A673 (cell line): ENCODE data around the gene PASK. TPM values are rescaled to one million over a fixed set of nuclear protein-coding genes. Genes with fewer than 3 reads are reported as not detected.

Experiments used
- BruUV-seq: library from RNA; stranded (reverse); fragments of 400-500 nt; replicated peaks from 2 replicates; lab custom pipeline; 2021; lab: Mats Ljungman, UMichigan
- CTCF ChIA-PET: fragments of 300-600 bp; sonication (Branson Sonifier 250); formaldehyde crosslinking; loops from one replicate; lab custom pipeline; 2022; ENCODE audit warnings: antibody characterized with exemption; lab: Charles Lee
- POLR2A ChIA-PET: fragments of 300-600 bp; sonication (Branson Sonifier 250); formaldehyde crosslinking; loops from one replicate; lab custom pipeline; 2022; ENCODE audit warnings: antibody characterized with exemption; ENCODE audit not compliant: low non-redundant PET; lab: Charles Lee
- DNase-seq: peaks from one replicate; pipeline ENCODE4 v3.0.0-alpha.2; 2015; ENCODE audit warnings: low spot score
- H3K27ac ChIP-seq: fragments of 200-600 bp; sonication (generic); 2 replicates; pipeline ENCODE4 v1.5.1; 2016; ENCODE audit warnings: mixed run types, low read depth, mild to moderate bottlenecking, mixed read lengths, antibody characterized with exemption, low read length; ENCODE audit not compliant: poor library complexity, severe bottlenecking
- H3K27me3 ChIP-seq: fragments of 200-600 bp; sonication (generic); replicated peaks from 2 replicates; pipeline ENCODE4 v1.6.1; 2017; ENCODE audit warnings: mixed run types, low read depth, mild to moderate bottlenecking, mixed read lengths, antibody characterized with exemption, low read length; ENCODE audit not compliant: insufficient read depth, poor library complexity
- H3K36me3 ChIP-seq: fragments of 200-600 bp; sonication (generic); 2 replicates; pipeline ENCODE4 v1.6.1; 2016; ENCODE audit warnings: mixed run types, mild to moderate bottlenecking, mixed read lengths, antibody characterized with exemption, low read length; ENCODE audit not compliant: insufficient read depth, poor library complexity, severe bottlenecking
- H3K4me1 ChIP-seq: fragments of 200-600 bp; sonication (generic); 2 replicates; pipeline ENCODE4 v1.6.1; 2017; ENCODE audit warnings: mixed run types, mild to moderate bottlenecking, mixed read lengths, antibody characterized with exemption, low read length; ENCODE audit not compliant: insufficient read depth, poor library complexity, severe bottlenecking
- H3K4me3 ChIP-seq: fragments of 200-600 bp; sonication (generic); 2 replicates; pipeline ENCODE4 v1.5.1; 2016; ENCODE audit warnings: low read depth, mixed run types, mild to moderate bottlenecking, mixed read lengths, low read length; ENCODE audit not compliant: poor library complexity, severe bottlenecking
- H3K9me3 ChIP-seq: fragments of 200-600 bp; sonication (generic); 2 replicates; pipeline ENCODE4 v1.6.1; 2016; ENCODE audit warnings: mixed run types, low read depth, mild to moderate bottlenecking, mixed read lengths, antibody characterized with exemption, low read length; ENCODE audit not compliant: poor library complexity, severe bottlenecking
- EZH2 ChIP-seq: fragments of 200-600 bp; sonication (generic); IDR thresholded peaks from 2 replicates; pipeline ENCODE4 v1.6.1; 2017; ENCODE audit warnings: borderline replicate concordance, low read depth, mild to moderate bottlenecking, mixed read lengths, antibody characterized with exemption, low read length; ENCODE audit not compliant: poor library complexity, severe bottlenecking
- intact Hi-C: fragments of 100-400 bp; cut with micrococcal nuclease; formaldehyde crosslinking; loops from one replicate; pipeline ENCODE4 v1.10.0; 2022; ENCODE audit not compliant: unreplicated experiment
- total RNA-seq: library from RNA; stranded (reverse); gene quantifications from 2 replicates; pipeline ENCODE4 v1.2.3, GENCODE V29; 2021
- TF ChIP-seq, protein P1 (sequence below): fragments of 300-800, 200-600 bp; sonication (generic); conservative IDR thresholded peaks from 2 replicates; pipeline ENCODE4 v1.5.1; 2017; ENCODE audit warnings: low read depth, mild to moderate bottlenecking, antibody characterized with exemption, low read length, moderate library complexity, mixed read lengths

Gene PASK
- total RNA-seq, 1 experiment from 2014 or later = 59.4 TPM

DNA sequence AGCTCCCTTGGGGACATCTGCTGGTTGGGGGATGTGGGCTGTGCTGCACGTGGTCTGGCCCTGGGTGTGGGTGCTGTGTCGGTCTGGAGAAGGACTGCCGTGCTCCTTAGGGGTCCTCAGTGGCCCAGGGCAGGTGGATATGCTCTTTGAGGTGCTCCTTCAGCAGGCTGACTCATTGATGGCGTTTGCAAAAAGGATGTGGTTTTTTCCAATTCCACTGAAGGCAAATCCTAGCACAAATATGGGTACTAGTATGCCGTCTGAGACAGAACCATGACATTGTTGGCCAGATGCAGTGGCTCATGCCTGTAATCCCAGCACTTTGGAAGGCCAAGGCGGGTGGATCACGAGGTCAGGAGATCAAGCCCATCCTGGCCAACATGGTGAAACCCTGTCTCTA is 4.3 kb upstream of the PASK start:
- BruUV-seq = no TSS peak
- no peak for DNase-seq
- TF ChIP-seq, protein P1, sequence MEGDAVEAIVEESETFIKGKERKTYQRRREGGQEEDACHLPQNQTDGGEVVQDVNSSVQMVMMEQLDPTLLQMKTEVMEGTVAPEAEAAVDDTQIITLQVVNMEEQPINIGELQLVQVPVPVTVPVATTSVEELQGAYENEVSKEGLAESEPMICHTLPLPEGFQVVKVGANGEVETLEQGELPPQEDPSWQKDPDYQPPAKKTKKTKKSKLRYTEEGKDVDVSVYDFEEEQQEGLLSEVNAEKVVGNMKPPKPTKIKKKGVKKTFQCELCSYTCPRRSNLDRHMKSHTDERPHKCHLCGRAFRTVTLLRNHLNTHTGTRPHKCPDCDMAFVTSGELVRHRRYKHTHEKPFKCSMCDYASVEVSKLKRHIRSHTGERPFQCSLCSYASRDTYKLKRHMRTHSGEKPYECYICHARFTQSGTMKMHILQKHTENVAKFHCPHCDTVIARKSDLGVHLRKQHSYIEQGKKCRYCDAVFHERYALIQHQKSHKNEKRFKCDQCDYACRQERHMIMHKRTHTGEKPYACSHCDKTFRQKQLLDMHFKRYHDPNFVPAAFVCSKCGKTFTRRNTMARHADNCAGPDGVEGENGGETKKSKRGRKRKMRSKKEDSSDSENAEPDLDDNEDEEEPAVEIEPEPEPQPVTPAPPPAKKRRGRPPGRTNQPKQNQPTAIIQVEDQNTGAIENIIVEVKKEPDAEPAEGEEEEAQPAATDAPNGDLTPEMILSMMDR = no peak
- TF ChIP-seq EZH2 = no peak
- POLR2A ChIA-PET = no interaction called here
- peaks cover 17% of the 10 kb centered on the region for H3K36me3 ChIP-seq
- CTCF ChIA-PET = no interaction called here
- no peaks in the 10 kb centered on the region for H3K4me1 ChIP-seq
- no peak overlapping the region for H3K4me3 ChIP-seq
- H3K9me3 ChIP-seq = no peaks in the 10 kb centered on the region
- no peaks in the 10 kb centered on the region for H3K27me3 ChIP-seq
- no peak overlapping the region for H3K27ac ChIP-seq
- intact Hi-C loops = no loop called here

DNA sequence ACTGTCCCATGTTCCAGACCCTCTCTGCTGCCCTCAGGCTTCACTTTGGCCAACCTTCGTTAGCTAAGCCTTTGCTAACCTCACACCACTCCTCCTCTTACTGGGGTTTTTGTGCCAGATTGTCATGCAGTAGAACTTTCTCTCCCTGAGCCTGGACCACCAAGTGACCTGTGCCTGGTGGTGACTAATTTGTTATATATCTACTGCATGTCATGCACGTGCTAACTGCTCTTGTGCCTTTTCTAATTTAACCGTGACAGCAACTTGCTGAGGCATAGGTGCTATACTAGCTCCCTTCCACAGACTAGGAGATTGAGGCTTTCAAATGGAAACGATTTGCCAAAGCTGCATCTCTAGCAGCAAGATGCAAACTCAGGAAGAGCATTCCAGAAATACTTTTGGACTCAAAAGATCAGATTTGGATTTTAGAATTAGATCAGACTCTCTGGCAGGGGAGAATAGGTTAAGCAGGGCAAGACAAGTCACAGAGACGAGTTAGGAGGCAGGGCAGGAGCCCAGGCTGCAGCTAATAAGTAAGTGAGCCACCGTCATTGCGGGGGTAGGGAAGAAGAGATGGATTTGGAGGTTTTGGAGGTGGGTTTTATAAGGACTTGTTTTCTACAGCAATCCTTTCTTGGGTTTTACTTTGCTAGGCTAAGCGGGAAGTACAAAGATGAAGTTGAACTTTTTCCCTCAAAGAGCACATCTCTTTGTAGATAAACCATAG is 2.8 kb upstream of the PASK start:
- Histone ChIP-seq H3K27me3 (no peaks in the 10 kb centered on the region), H3K9me3 (no peaks in the 10 kb centered on the region), H3K27ac (no peak overlapping the region), H3K4me3 (no peak overlapping the region), H3K4me1 (no peaks in the 10 kb centered on the region), H3K36me3 (peaks cover 4% of the 10 kb centered on the region)
- intact Hi-C loops = no loop called here
- ChIA-PET CTCF (no interaction called here), POLR2A (no interaction called here)
- TF ChIP-seq, protein P1 = no peak
- TF ChIP-seq EZH2 = no peak
- no peak for DNase-seq
- no TSS peak for BruUV-seq

DNA sequence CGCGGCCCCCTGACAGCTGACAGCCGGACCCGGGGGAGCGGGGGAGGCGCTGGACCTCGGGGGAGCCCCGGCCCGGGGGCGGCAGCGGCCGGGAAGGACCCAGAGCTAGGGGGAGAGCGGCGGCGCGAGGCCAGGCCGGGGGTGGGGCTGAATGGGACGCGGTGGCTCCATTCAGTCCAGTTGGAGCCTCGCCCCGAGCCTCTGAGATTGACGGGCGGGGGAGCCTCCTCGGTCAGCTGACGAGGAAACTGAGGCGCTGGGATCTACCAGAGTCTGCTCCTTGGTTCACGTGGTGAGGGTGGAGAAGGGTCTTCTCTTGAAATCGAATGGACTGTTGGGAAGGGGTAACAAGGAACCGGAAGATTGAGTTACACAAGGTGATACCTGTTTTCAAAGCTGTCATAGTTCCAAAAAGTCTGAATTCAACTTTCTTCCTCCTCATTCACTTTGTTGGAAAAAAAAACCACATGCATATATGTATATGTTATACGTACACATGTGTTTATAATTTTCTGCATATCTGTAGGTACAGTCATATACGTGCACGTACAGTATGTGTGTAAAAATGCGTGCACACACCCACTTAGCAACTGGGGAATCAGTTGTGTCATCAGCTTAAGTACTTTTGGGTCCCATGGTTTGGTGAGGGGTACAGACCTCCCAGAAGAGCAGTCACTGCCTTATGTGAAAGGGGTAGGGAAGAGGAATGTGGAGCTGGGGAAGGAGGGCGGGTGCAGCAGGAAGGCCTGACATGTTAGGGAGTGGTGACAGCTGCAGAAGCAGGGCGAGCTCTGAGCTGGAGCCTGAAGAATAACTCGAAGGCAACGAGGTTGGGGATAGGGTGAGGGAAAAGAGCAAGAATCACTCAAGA is 1.6 kb upstream of the PASK start:
- BruUV-seq = TSS peak; percentile 25
- H3K27ac ChIP-seq = peak overlapping the region; percentile 77
- CTCF ChIA-PET = no interaction called here
- no peaks in the 10 kb centered on the region for H3K27me3 ChIP-seq
- H3K4me1 ChIP-seq = no peaks in the 10 kb centered on the region
- TF ChIP-seq EZH2 = no peak
- TF ChIP-seq, protein P1 = no peak
- peaks cover 4% of the 10 kb centered on the region for H3K36me3 ChIP-seq
- intact Hi-C loops = no loop called here
- POLR2A ChIA-PET = interaction anchor here (0.6 kb wide), 1 partner anchor 331 kb away, joined by 4 read pairs; no protein-coding TSS in a partner anchor
- H3K4me3 ChIP-seq = peak overlapping the region; percentile 96
- no peaks in the 10 kb centered on the region for H3K9me3 ChIP-seq
- no peak for DNase-seq
